ENCODE measurements around the gene EDN2.

The EDN2 gene

GRCh38 chr1:41463516-41463915 lies 21.0 kb downstream of the EDN2 start:
- ChIA-PET CTCF (interaction anchor here (0.8 to 1.7 kb wide), 3 partner anchors 29 to 33 kb away, joined by 3 to 5 read pairs (median 4); no protein-coding TSS in a partner anchor), POLR2A (no interaction called here)
- TF ChIP-seq ZBTB11 (tag by site-specific recombination; conservative IDR thresholded peaks at IDR 0.05; ENCODE audit: low read depth), result no peak
- no peak overlapping the region for H3K27ac ChIP-seq (ENCODE audit: extremely low read depth, low read depth, low read length)
- no peaks in the 10 kb centered on the region for H3K9me3 ChIP-seq (ENCODE audit: control insufficient read depth, insufficient read depth, low read depth, low read length)
- no peak overlapping the region for H3K4me3 ChIP-seq (ENCODE audit: low read depth, low read length)
- no peaks in the 10 kb centered on the region for H3K4me1 ChIP-seq (ENCODE audit: control insufficient read depth, insufficient read depth, low read length)
- no peaks in the 10 kb centered on the region for H3K36me3 ChIP-seq (ENCODE audit: control insufficient read depth in 2 of 2, insufficient read depth in 1 of 2, low read length in 2 of 2)

- ChIA-PET CTCF (interaction anchor here (0.6 to 0.8 kb wide), 3 partner anchors 30 to 485 kb away, joined by 3 to 5 read pairs (median 4); no protein-coding TSS in a partner anchor), POLR2A (no interaction called here)
- no peak overlapping the region for H3K27ac ChIP-seq (ENCODE audit: extremely low read depth, low read depth, low read length)
- TF ChIP-seq ZNF677 (tag by site-specific recombination; IDR thresholded peaks at IDR 0.05), result no peak
- no peak for TF ChIP-seq ZNF654 (tag by site-specific recombination; IDR thresholded peaks at IDR 0.05; ENCODE audit: low read depth)
- TF ChIP-seq SETDB1 (IDR thresholded peaks at IDR 0.05; ENCODE audit: insufficient read length, low read length), result peak; percentile 27
- TF ChIP-seq GLIS1 (tag by site-specific recombination; IDR thresholded peaks at IDR 0.05), result peak; percentile 39; the same call in 1 of the 2 replicates
- TF ChIP-seq KLF17 (tag by site-specific recombination; IDR thresholded peaks at IDR 0.05), result no peak
- H3K36me3 ChIP-seq (ENCODE audit: control insufficient read depth in 2 of 2, insufficient read depth in 1 of 2, low read length in 2 of 2), result no peaks in the 10 kb centered on the region
- no peaks in the 10 kb centered on the region for H3K9me3 ChIP-seq (ENCODE audit: control insufficient read depth, insufficient read depth, low read depth, low read length)
- no peak overlapping the region for H3K4me3 ChIP-seq (ENCODE audit: low read depth, low read length)
- H3K4me1 ChIP-seq (ENCODE audit: control insufficient read depth, insufficient read depth, low read length), result no peaks in the 10 kb centered on the region
Measured at GRCh38 chr1:41462680-41463004, 21.8 kb downstream of the EDN2 start.

- Histone ChIP-seq H3K36me3 (ENCODE audit: control insufficient read depth in 2 of 2, insufficient read depth in 1 of 2, low read length in 2 of 2) (no peaks in the 10 kb centered on the region), H3K4me3 (ENCODE audit: low read depth, low read length) (no peak overlapping the region), H3K4me1 (ENCODE audit: control insufficient read depth, insufficient read depth, low read length) (no peaks in the 10 kb centered on the region), H3K27ac (ENCODE audit: extremely low read depth, low read depth, low read length) (no peak overlapping the region), H3K9me3 (ENCODE audit: control insufficient read depth, insufficient read depth, low read depth, low read length) (no peaks in the 10 kb centered on the region)
- ChIA-PET POLR2A (no interaction called here), CTCF (interaction anchor here (0.6 to 1.0 kb wide), 4 partner anchors 14 to 485 kb away, joined by 3 to 6 read pairs (median 4); no protein-coding TSS in a partner anchor)
- TF ChIP-seq ZNF548 (tag by site-specific recombination; IDR thresholded peaks at IDR 0.05) (no peak), ZSCAN23 (tag by site-specific recombination; IDR thresholded peaks at IDR 0.05) (no peak), ZNF600 (tag by site-specific recombination; IDR thresholded peaks at IDR 0.05) (no peak), PRDM1 (tag by site-specific recombination; IDR thresholded peaks at IDR 0.05) (no peak), ZBTB21 (tag by site-specific recombination; IDR thresholded peaks at IDR 0.05) (no peak), PRDM6 (tag by site-specific recombination; IDR thresholded peaks at IDR 0.05) (peak; percentile 70), SCRT2 (tag by site-specific recombination; IDR thresholded peaks at IDR 0.05) (peak; percentile 70), EGR2 (tag by site-specific recombination; IDR thresholded peaks at IDR 0.05; ENCODE audit: low read depth) (no peak), GLIS2 (tag by site-specific recombination; IDR thresholded peaks at IDR 0.05) (no peak)
Measured at GRCh38 chr1:41461790-41462679, 22.4 kb downstream of the EDN2 start.

Measured in HEK293 (cell line).